ENCODE results near the gene PCNX2. TPM values are rescaled to one million over a fixed set of nuclear protein-coding genes. Genes with fewer than 3 reads are reported as not detected.

PCNX2 gene
- total RNA-seq, 1 donor from 2014 or later = 17.2 TPM

DNA sequence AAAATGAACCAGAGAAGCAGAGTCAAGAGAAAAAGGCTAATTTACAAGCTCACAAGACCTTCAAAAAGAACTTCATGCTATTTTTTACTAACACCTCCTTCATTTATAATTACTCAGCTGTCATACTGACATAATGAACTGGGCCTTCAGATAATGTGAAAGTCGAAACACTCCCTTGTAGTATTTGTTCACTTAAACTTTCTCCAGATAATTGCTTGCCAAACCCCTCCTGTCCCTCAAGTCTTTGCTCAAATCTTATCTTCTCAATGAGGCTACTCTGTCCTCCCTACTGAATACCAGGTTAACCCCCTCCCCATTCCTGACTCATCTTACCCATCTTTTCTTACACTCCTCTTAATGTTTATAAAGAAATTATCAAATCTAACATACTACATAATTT, 20.9 kb upstream of the PCNX2 start:
- Mint-ChIP-seq H3K27ac (ENCODE audit: unreplicated experiment) (no peak overlapping the region), H3K4me1 (ENCODE audit: unreplicated experiment) (no peaks in the 10 kb centered on the region)
- TF ChIP-seq, protein P1, sequence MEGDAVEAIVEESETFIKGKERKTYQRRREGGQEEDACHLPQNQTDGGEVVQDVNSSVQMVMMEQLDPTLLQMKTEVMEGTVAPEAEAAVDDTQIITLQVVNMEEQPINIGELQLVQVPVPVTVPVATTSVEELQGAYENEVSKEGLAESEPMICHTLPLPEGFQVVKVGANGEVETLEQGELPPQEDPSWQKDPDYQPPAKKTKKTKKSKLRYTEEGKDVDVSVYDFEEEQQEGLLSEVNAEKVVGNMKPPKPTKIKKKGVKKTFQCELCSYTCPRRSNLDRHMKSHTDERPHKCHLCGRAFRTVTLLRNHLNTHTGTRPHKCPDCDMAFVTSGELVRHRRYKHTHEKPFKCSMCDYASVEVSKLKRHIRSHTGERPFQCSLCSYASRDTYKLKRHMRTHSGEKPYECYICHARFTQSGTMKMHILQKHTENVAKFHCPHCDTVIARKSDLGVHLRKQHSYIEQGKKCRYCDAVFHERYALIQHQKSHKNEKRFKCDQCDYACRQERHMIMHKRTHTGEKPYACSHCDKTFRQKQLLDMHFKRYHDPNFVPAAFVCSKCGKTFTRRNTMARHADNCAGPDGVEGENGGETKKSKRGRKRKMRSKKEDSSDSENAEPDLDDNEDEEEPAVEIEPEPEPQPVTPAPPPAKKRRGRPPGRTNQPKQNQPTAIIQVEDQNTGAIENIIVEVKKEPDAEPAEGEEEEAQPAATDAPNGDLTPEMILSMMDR (IDR thresholded peaks at IDR 0.05) = no peak

DNA sequence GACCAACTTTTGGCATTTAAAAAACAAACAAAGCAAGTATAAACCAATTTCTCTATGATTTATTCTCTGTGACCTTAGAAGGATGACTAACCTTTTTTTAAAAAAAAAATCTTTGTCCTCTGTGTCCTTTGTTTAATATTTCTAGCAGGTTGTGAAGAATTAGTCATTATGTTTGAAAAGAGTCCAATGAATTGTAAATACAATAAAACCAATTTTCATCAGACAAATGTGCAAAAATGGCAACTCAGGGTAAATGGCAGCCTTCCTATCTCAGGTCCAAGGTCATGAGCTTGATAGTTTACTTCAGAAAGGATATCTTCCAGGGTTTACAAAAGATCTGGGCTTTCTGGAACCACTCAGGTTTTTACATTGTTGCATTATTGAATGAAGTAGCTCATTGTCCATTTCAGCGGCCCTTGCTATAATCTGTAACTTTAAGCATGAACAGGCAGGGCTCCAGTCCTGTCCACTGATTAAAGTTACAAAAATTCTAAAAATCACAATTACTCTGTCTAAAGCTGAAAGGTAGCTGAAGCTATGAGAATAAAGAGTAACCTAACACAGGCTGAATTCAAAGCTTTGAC, 20.3 kb upstream of the PCNX2 start:
- TF ChIP-seq, protein P1 (IDR thresholded peaks at IDR 0.05) = no peak
- Mint-ChIP-seq H3K36me3 (ENCODE audit: unreplicated experiment) (no peaks in the 10 kb centered on the region), H3K4me3 (ENCODE audit: unreplicated experiment) (no peak overlapping the region), H3K27ac (ENCODE audit: unreplicated experiment) (no peak overlapping the region), H3K4me1 (ENCODE audit: unreplicated experiment) (no peaks in the 10 kb centered on the region), H3K27me3 (ENCODE audit: unreplicated experiment) (peaks cover 66% of the 10 kb centered on the region), H3K9me3 (ENCODE audit: unreplicated experiment) (no peaks in the 10 kb centered on the region)
- DNase-seq (ENCODE audit: extremely low spot score, unreplicated experiment) = no peak

More for the DNA sequence above, 20.9 kb upstream of the PCNX2 start:
- DNase-seq (ENCODE audit: extremely low spot score, unreplicated experiment) = no peak
- H3K4me3 Mint-ChIP-seq (ENCODE audit: unreplicated experiment) = no peak overlapping the region
- H3K9me3 Mint-ChIP-seq (ENCODE audit: unreplicated experiment) = no peaks in the 10 kb centered on the region
- H3K27me3 Mint-ChIP-seq (ENCODE audit: unreplicated experiment) = peaks cover 65% of the 10 kb centered on the region
- no peaks in the 10 kb centered on the region for H3K36me3 Mint-ChIP-seq (ENCODE audit: unreplicated experiment)

DNA sequence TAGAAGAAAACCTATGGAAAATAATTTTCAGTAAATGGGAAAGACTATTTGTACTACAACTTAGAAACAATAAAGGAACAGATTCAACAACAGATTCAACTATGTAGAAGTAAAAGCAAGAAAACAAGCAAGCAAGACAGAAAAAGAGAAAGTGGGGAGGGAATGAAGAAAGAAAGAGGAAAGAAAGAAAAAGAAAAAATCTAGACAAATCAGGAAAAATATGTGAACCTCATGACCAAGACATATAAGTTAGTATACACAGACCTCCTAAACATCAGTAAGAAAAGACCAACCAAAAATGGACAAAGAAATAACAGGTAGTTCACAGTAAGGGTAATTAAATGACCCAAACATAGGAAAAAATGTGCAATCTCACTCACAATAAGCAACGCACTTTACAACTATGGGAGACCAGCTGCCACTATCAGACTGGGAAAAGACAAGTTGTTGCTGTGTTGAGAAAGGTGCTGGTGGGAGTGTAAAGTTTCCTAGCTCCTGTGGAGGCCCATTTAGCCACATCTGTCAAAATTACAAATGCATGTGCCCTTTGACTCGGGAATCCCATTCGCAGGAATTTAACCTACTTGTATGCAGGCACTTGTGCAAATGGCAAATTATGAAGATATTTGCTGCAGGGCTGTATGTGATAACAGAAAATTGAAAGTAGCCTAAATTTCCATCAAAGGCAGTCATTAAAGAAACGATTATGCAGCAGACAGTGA, 18.1 kb upstream of the PCNX2 start:
- DNase-seq (ENCODE audit: extremely low spot score, unreplicated experiment) = no peak
- Mint-ChIP-seq H3K36me3 (ENCODE audit: unreplicated experiment) (no peaks in the 10 kb centered on the region), H3K9me3 (ENCODE audit: unreplicated experiment) (no peaks in the 10 kb centered on the region), H3K4me1 (ENCODE audit: unreplicated experiment) (no peaks in the 10 kb centered on the region), H3K27ac (ENCODE audit: unreplicated experiment) (no peak overlapping the region), H3K27me3 (ENCODE audit: unreplicated experiment) (peaks cover 58% of the 10 kb centered on the region), H3K4me3 (ENCODE audit: unreplicated experiment) (no peak overlapping the region)
- TF ChIP-seq, protein P1 (IDR thresholded peaks at IDR 0.05) = no peak

DNA sequence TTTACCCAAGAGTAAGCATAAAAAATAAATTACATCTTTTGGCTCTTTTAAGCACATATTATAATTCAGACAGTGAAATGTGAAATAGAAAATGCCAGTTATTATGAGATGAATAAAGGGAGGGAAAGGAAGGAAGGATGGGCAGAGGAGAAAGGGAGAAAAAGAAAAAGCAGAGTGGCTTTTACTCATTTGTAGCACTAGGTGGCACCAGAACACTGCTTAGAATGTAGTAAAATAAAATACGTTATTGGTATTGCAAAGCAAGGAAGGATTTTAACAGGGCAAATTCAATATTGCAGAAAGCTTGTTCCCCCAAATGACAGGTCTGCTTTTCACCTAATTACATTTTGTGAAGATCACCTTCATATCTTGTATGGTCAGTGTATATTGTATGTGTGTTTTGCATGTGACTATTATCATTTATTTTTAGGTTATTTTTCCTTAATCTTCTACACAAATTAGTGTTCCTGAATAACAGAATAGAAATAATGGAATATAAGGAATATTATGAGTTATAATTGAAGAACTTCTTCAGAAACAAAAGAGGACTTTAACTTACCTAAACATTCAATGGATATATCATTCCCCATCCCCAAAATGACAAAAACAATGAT, 9.1 kb upstream of the PCNX2 start:
- Mint-ChIP-seq H3K27ac (ENCODE audit: unreplicated experiment) (no peak overlapping the region), H3K4me3 (ENCODE audit: unreplicated experiment) (no peak overlapping the region), H3K9me3 (ENCODE audit: unreplicated experiment) (peaks cover 4% of the 10 kb centered on the region), H3K36me3 (ENCODE audit: unreplicated experiment) (no peaks in the 10 kb centered on the region), H3K27me3 (ENCODE audit: unreplicated experiment) (peaks cover 29% of the 10 kb centered on the region), H3K4me1 (ENCODE audit: unreplicated experiment) (no peaks in the 10 kb centered on the region)
- TF ChIP-seq, protein P1 (IDR thresholded peaks at IDR 0.05) = peak; percentile 82
- DNase-seq (ENCODE audit: extremely low spot score, unreplicated experiment) = no peak

DNA sequence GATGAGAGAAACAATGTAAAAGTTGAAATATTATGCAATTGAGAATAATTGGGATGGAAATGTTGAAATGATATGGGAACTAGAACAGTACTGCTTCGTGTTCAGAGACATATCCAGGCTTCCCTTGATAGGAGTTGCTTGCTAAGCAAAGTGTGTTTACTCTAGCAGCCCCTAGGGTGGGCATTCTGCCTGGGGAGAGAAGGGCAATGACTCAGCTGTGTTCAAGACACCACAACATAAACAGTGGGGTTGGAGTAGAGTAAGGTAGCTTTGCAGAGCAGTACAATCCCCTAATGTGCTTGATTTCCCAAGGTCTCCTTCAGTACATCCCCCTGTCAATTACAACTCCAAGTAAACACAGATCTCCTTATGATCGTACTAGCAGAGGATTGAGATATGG, 4.8 kb upstream of the PCNX2 start:
- H3K27me3 Mint-ChIP-seq (ENCODE audit: unreplicated experiment) = peaks cover 7% of the 10 kb centered on the region
- no peak overlapping the region for H3K27ac Mint-ChIP-seq (ENCODE audit: unreplicated experiment)
- H3K9me3 Mint-ChIP-seq (ENCODE audit: unreplicated experiment) = peaks cover 4% of the 10 kb centered on the region
- no peak for DNase-seq (ENCODE audit: extremely low spot score, unreplicated experiment)
- no peak overlapping the region for H3K4me3 Mint-ChIP-seq (ENCODE audit: unreplicated experiment)
- TF ChIP-seq, protein P1 (IDR thresholded peaks at IDR 0.05) = no peak
- H3K4me1 Mint-ChIP-seq (ENCODE audit: unreplicated experiment) = peaks cover 6% of the 10 kb centered on the region
- H3K36me3 Mint-ChIP-seq (ENCODE audit: unreplicated experiment) = no peaks in the 10 kb centered on the region
